K562 (cell line): ENCODE data around the gene CASP2. TPM values are rescaled to one million over a fixed set of nuclear protein-coding genes. Genes with fewer than 3 reads are reported as not detected.

Experiments
- CHCHD3 ChIP-seq: fragments of 250-450 bp; sonication (Bioruptor Pico); IDR thresholded peaks from 2 replicates; pipeline ENCODE4 v2.1.2; 2022; ENCODE audit warnings: mild to moderate bottlenecking
- ELF1 ChIP-seq: fragments of 200-800 bp; sonication (Bioruptor generic); IDR thresholded peaks from 2 replicates; pipeline ENCODE4 v1.6.1; 2016; ENCODE audit warnings: missing genetic modification characterization, missing compliant biosample characterization
- FOXA1 ChIP-seq: fragments of 450-650 bp; IDR thresholded peaks from 2 replicates; pipeline ENCODE4 v1.6.1; 2016; ENCODE audit warnings: mild to moderate bottlenecking, borderline replicate concordance
- FOXO4 ChIP-seq: fragments of 450-650 bp; formaldehyde crosslinking; IDR thresholded peaks from 2 replicates; pipeline ENCODE4 v1.4.0; 2020; ENCODE audit warnings: mild to moderate bottlenecking, moderate library complexity
- HOMEZ ChIP-seq: fragments of 250-450 bp; sonication (Bioruptor Pico); IDR thresholded peaks from 2 replicates; pipeline ENCODE4 v1.4.0; 2020; ENCODE audit warnings: mild to moderate bottlenecking, moderate library complexity
- MEF2A ChIP-seq: IDR thresholded peaks from 2 replicates; pipeline ENCODE4 v1.6.1; 2011; ENCODE audit warnings: low read depth, mild to moderate bottlenecking, low read length, moderate library complexity; ENCODE audit not compliant: control insufficient read depth
- NR2C2 ChIP-seq, 2 experiments: fragments of 200-800 bp in 1 of 2; sonication (Bioruptor generic) in 1 of 2; sonication (generic) in 1 of 2; formaldehyde crosslinking in 1 of 2; IDR thresholded peaks; 2 replicates each; pipeline versions ENCODE4 v1.6.1 to v1.8.0; 2016 to 2022; ENCODE audit warnings: mild to moderate bottlenecking in 1 of 2, missing compliant biosample characterization in 1 of 2, missing genetic modification characterization in 1 of 2, missing genetic modification reagents in 1 of 2
- PTRF ChIP-seq: fragments of 450-650 bp; IDR thresholded peaks from 2 replicates; pipeline ENCODE4 v1.6.1; 2016; ENCODE audit warnings: mild to moderate bottlenecking, missing genetic modification characterization, missing compliant biosample characterization
- RBM15 ChIP-seq: fragments of 200-400 bp; formaldehyde crosslinking; IDR thresholded peaks from 2 replicates; pipeline ENCODE4 v1.6.1; 2018; ENCODE audit warnings: mild to moderate bottlenecking, low read length, moderate library complexity; ENCODE audit not compliant: insufficient read depth
- SAP30 ChIP-seq: fragments of 200-600 bp; sonication (generic); IDR thresholded peaks from 2 replicates; pipeline ENCODE4 v1.6.1; 2012; ENCODE audit warnings: borderline replicate concordance, low read depth, mild to moderate bottlenecking, moderate library complexity, low read length, control low read depth, inconsistent platforms; ENCODE audit not compliant: insufficient read depth, poor library complexity, severe bottlenecking
- SREBF1 ChIP-seq: fragments of 150-350 bp; IDR thresholded peaks from 2 replicates; pipeline ENCODE4 v1.6.1; 2014; ENCODE audit warnings: antibody characterized with exemption, low read depth, low read length, borderline replicate concordance
- TEAD1 ChIP-seq, 2 experiments: fragments of 450-650 bp in 1 of 2; sonication (generic) in 1 of 2; formaldehyde crosslinking; IDR thresholded peaks; 2 replicates each; pipeline versions ENCODE4 v1.4.0 to v1.8.0; 2020 to 2022; ENCODE audit warnings: mild to moderate bottlenecking in 2 of 2, missing genetic modification reagents in 1 of 2
- THAP7 ChIP-seq: fragments of 250-450 bp; sonication (Bioruptor Pico); IDR thresholded peaks from 2 replicates; pipeline ENCODE4 v1.5.0; 2021
- ZNF280B ChIP-seq: fragments of 250-450 bp; sonication (Bioruptor Pico); IDR thresholded peaks from 2 replicates; pipeline ENCODE4 v1.5.1; 2021; ENCODE audit warnings: mild to moderate bottlenecking
- polyA plus RNA-seq, 8 experiments: library from polyadenylated mRNA; depleted of rRNA in 4 of 8; stranded (reverse) in 5 of 8; unstranded in 3 of 8; fragments of >200 nt; fragmentation: Nextera tagmentation in 2 of 8; fragmentation: Illumina TruSeq in 1 of 8; extraction: Ambion mirVana in 2 of 8; extraction: Trizol in 1 of 8; gene quantifications; 2 replicates each; pipeline versions ENCODE4 v1.2.1 to v1.2.3, GENCODE V29; 2011 to 2014; ENCODE audit warnings: inconsistent platforms in 1 of 8, missing spikeins in 1 of 8
- total RNA-seq, 7 experiments: library from RNA; depleted of rRNA in 6 of 7; stranded (reverse); fragments of >200 nt in 6 of 7; fragmentation: Illumina TruSeq in 2 of 7; extraction: Trizol in 2 of 7; gene quantifications; 2 replicates each; pipeline versions ENCODE4 v1.2.1 to v1.2.3, GENCODE V29; 2011 to 2021; ENCODE audit warnings: low replicate concordance in 1 of 7

Gene CASP2
- total and polyA plus RNA-seq, 9 of the 15 experiments (the other 6 are each of a cell fraction or from before 2014, with no cell fraction given), result 18.8 to 64.9 (median 24.1) TPM

- TF ChIP-seq THAP7, result peak; percentile 20; the same call in 1 of the 2 replicates
- TF ChIP-seq ELF1, result peak; percentile 59
- peak; percentile 82; the same call in 1 of the 2 replicates for TF ChIP-seq CHCHD3 (CRISPR knock-in tag)
- TF ChIP-seq PTRF (tag), result no peak
- TF ChIP-seq TEAD1 (CRISPR knock-in tag; IDR thresholded peaks at IDR 0.05), result peak; percentile 45 to 92; a peak in 3 of 4 replicates
- TF ChIP-seq NR2C2 (CRISPR knock-in tag; IDR thresholded peaks at IDR 0.05), result peak; percentile 61; the same call in 1 of the 2 replicates
- peak; percentile 59 for TF ChIP-seq NR2C2 (tag; IDR thresholded peaks at IDR 0.05)
- no peak for TF ChIP-seq MEF2A
- TF ChIP-seq SAP30, result peak; percentile 47
- TF ChIP-seq SREBF1, result no peak
- TF ChIP-seq FOXA1, result no peak
- TF ChIP-seq ZNF280B, result no peak
- 0 out of 2 replicates have a peak, but pooled peaks have one; percentile 16 for TF ChIP-seq HOMEZ
- no peak for TF ChIP-seq RBM15
- peak; percentile 45; the same call in 1 of the 2 replicates for TF ChIP-seq FOXO4 (CRISPR knock-in tag)
These were observed at the start of gene CASP2 (continued) for GRCh38 chr7:143287935-143288826.
